ENCODE data around the gene NFIB.

Gene NFIB

GRCh38 chr9:14238518-14238917, 75.4 kb downstream of the NFIB start:
- no peak for DNase-seq

GRCh38 chr9:14238079-14238478, 75.9 kb downstream of the NFIB start:
- no peak for DNase-seq

GRCh38 chr9:14236591-14236990, 77.3 kb downstream of the NFIB start:
- no peak for DNase-seq

GRCh38 chr9:14232111-14232510, 81.8 kb downstream of the NFIB start:
- no peak for DNase-seq

- DNase-seq, result no peak
These were observed 82.5 kb downstream of the NFIB start for GRCh38 chr9:14231196-14231990.

- DNase-seq, result no peak
These were observed 85.3 kb downstream of the NFIB start for GRCh38 chr9:14228602-14229001.

GRCh38 chr9:14226855-14227532, 86.9 kb downstream of the NFIB start:
- DNase-seq, result no peak

- no peak for DNase-seq
These were observed 90.9 kb downstream of the NFIB start for GRCh38 chr9:14223081-14223480.

- no peak for DNase-seq
These were observed 91.6 kb downstream of the NFIB start for GRCh38 chr9:14222149-14222835.

- no peak for DNase-seq
These were observed 92.4 kb downstream of the NFIB start for GRCh38 chr9:14221558-14221957.

GRCh38 chr9:14221119-14221518, 92.8 kb downstream of the NFIB start:
- no peak for DNase-seq

GRCh38 chr9:14220256-14220655, 93.7 kb downstream of the NFIB start:
- DNase-seq, result no peak

GRCh38 chr9:14219850-14220249, 94.1 kb downstream of the NFIB start:
- DNase-seq, result no peak

GRCh38 chr9:14218253-14218652, 95.7 kb downstream of the NFIB start:
- DNase-seq, result no peak

GRCh38 chr9:14216612-14217194, 97.2 kb downstream of the NFIB start:
- DNase-seq, result no peak

GRCh38 chr9:14215614-14216013, 98.3 kb downstream of the NFIB start:
- DNase-seq, result no peak

GRCh38 chr9:14214693-14215092, 99.2 kb downstream of the NFIB start:
- DNase-seq, result no peak

GRCh38 chr9:14214065-14214684, 99.8 kb downstream of the NFIB start:
- no peak for DNase-seq

- DNase-seq, result no peak
These were observed 100.4 kb downstream of the NFIB start for GRCh38 chr9:14213504-14213903.

- DNase-seq, result no peak
These were observed 101.1 kb downstream of the NFIB start for GRCh38 chr9:14212697-14213420.

GRCh38 chr9:14212077-14212476, 101.9 kb downstream of the NFIB start:
- DNase-seq, result no peak

- DNase-seq, result no peak
These were observed 102.4 kb downstream of the NFIB start for GRCh38 chr9:14211564-14211963.

Data from activated CD4-positive, alpha-beta T cell treated with anti-CD3 and anti-CD28 coated beads, Interleukin-2, amount 50 U/mL, for 16 hours (primary cell).